Activated CD8-positive, alpha-beta memory T cell treated with anti-CD3 and anti-CD28 coated beads, Interleukin-2, amount 50 U/mL, for 1 hour (primary cell): Measurements from ENCODE around the gene IQGAP3.

Experiments
- DNase-seq: peaks from one replicate; pipeline ENCODE4 v3.0.0-alpha.2; 2020; ENCODE audit errors: extremely low read depth

The IQGAP3 gene

GRCh38 chr1:156513185-156513584, 59.2 kb downstream of the IQGAP3 start:
- DNase-seq: no peak

GRCh38 chr1:156511644-156512043, 60.7 kb downstream of the IQGAP3 start:
- no peak for DNase-seq

GRCh38 chr1:156510709-156511108, 61.7 kb downstream of the IQGAP3 start:
- DNase-seq: no peak

GRCh38 chr1:156509424-156510034, 62.8 kb downstream of the IQGAP3 start:
- no peak for DNase-seq

- DNase-seq: no peak
Observed at GRCh38 chr1:156508955-156509234, 63.5 kb downstream of the IQGAP3 start.

GRCh38 chr1:156508205-156508954, 64.0 kb downstream of the IQGAP3 start:
- DNase-seq: no peak

- no peak for DNase-seq
Observed at GRCh38 chr1:156506450-156506849, 65.9 kb downstream of the IQGAP3 start.

GRCh38 chr1:156505679-156506298, 66.6 kb downstream of the IQGAP3 start:
- no peak for DNase-seq

GRCh38 chr1:156504821-156505678, 67.3 kb downstream of the IQGAP3 start:
- peak; percentile 98 for DNase-seq

- DNase-seq: no peak
Observed at GRCh38 chr1:156504438-156504813, 67.9 kb downstream of the IQGAP3 start.

- DNase-seq: no peak
Observed at GRCh38 chr1:156503698-156504437, 68.5 kb downstream of the IQGAP3 start.

- DNase-seq: no peak
Observed at GRCh38 chr1:156502894-156503697, 69.3 kb downstream of the IQGAP3 start.

GRCh38 chr1:156502391-156502893, 69.9 kb downstream of the IQGAP3 start:
- no peak for DNase-seq

- DNase-seq: peak; percentile 81
Observed at GRCh38 chr1:156500793-156501506, 71.4 kb downstream of the IQGAP3 start.

- DNase-seq: no peak
Observed at GRCh38 chr1:156500543-156500792, 71.9 kb downstream of the IQGAP3 start, which contains the start of gene MEF2D. MEF2D (minus strand) TSS chr1:156500775; CDS start chr1:156483292, 17,483 bp downstream.

- no peak for DNase-seq
Observed at GRCh38 chr1:156499842-156500542, 72.4 kb downstream of the IQGAP3 start.

GRCh38 chr1:156499194-156499841, 73.0 kb downstream of the IQGAP3 start:
- no peak for DNase-seq

- no peak for DNase-seq
Observed at GRCh38 chr1:156498432-156499193, 73.8 kb downstream of the IQGAP3 start.
